SK-N-SH treated with all-trans-retinoic acid at 6 μM for 48 hours (cell line): ENCODE results near the gene SRPK2.
"Not testable (repeated sequence)": the region's sequence is repeated elsewhere in the genome, so short reads cannot be mapped to it uniquely, and the experiment has no call there.

Source experiments
- CREB5 ChIP-seq: fragments of 250-450 bp; sonication (Bioruptor Pico); IDR thresholded peaks from 2 replicates; pipeline ENCODE4 v1.5.1; 2020; ENCODE audit warnings: low read depth, mild to moderate bottlenecking, moderate library complexity
- CSDC2 ChIP-seq: fragments of 250-450 bp; sonication (Bioruptor Pico); IDR thresholded peaks from 2 replicates; pipeline ENCODE4 v1.5.0; 2020; ENCODE audit warnings: mild to moderate bottlenecking, moderate library complexity
- PATZ1 ChIP-seq: fragments of 250-450 bp; sonication (Bioruptor Pico); IDR thresholded peaks from 2 replicates; pipeline ENCODE4 v1.8.0; 2020; ENCODE audit warnings: mild to moderate bottlenecking, moderate library complexity, borderline replicate concordance
- ZFP3 ChIP-seq: fragments of 250-450 bp; sonication (Bioruptor Pico); IDR thresholded peaks from 2 replicates; pipeline ENCODE4 v1.5.0; 2020; ENCODE audit warnings: mild to moderate bottlenecking, moderate library complexity
- ZNF8 ChIP-seq: fragments of 450-650 bp; formaldehyde crosslinking; IDR thresholded peaks from 2 replicates; pipeline ENCODE4 v1.5.0; 2020; ENCODE audit warnings: mild to moderate bottlenecking, moderate library complexity
- TF ChIP-seq, protein P1 (sequence below): fragments of 250-450 bp; sonication (Bioruptor Pico); IDR thresholded peaks from 2 replicates; pipeline ENCODE4 v1.5.1; 2021; ENCODE audit warnings: mild to moderate bottlenecking, moderate library complexity

DNA sequence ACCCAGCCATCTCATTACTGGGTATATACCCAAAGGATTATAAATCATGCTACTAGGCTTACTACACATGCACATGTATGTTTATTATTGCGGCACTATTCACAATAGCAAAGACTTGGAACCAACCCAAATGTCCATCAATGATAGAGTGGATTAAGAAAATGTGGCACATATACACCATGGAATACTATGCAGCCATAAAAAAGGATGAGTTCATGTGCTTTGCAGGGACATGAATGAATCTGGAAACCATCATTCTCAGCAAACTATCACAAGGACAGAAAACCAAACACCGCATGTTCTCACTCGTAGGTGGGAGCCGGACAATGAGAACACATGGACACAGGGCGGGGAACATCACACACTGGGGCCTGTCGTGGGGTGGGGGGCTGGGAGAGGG, 25.1 kb downstream of the SRPK2 start:
- TF ChIP-seq CREB5 (CRISPR knock-in tag); PATZ1; ZNF8 (CRISPR knock-in tag); CSDC2; ZFP3 (CRISPR knock-in tag): not testable (repeated sequence)
- TF ChIP-seq, protein P1, sequence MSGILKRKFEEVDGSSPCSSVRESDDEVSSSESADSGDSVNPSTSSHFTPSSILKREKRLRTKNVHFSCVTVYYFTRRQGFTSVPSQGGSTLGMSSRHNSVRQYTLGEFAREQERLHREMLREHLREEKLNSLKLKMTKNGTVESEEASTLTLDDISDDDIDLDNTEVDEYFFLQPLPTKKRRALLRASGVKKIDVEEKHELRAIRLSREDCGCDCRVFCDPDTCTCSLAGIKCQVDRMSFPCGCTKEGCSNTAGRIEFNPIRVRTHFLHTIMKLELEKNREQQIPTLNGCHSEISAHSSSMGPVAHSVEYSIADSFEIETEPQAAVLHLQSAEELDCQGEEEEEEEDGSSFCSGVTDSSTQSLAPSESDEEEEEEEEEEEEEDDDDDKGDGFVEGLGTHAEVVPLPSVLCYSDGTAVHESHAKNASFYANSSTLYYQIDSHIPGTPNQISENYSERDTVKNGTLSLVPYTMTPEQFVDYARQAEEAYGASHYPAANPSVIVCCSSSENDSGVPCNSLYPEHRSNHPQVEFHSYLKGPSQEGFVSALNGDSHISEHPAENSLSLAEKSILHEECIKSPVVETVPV (CRISPR knock-in tag), result not testable (repeated sequence)
